NCI-H2081 (cell line): ENCODE results near the gene RAB44.

Experiments
- DNase-seq, 2 experiments: peaks; one replicate each; lab custom pipeline; 2025; lab: John Stamatoyannopoulos, UW

Gene RAB44

DNA sequence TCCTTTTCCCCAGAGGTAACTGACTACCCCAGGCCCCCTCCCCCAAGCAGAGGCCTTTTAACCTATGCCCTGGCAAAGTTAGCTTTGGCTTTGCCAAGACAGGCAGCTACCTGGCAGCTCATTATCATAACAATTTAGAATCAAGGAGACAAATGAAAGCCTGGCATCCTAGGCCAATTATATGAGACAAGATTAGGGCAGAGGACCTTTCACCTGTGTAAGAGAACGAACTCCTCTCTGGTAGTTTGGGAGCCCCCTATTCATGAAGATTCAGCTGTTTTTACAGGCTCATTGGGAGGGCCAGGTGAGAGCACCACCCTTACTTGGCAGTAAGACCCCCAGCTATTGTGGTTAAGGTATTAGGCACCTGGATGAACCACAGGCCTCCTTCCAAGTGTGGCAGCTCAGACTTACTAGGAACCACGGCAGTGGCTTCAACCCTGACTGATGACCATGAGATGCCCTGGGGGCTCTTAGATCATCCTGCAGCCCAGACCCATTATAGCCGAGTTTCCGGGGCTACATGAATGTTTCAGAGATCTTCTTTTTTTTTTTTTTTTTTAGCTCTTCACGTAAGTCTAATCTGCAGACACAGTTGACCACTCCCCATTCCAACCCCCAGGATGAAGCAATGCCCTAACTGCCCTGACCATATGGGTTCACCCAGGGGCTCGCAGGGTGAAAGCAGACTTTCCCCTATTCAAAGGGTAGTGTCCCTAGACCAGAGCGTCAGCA is 56.2 kb downstream of the RAB44 start:
- no peak for DNase-seq

DNA sequence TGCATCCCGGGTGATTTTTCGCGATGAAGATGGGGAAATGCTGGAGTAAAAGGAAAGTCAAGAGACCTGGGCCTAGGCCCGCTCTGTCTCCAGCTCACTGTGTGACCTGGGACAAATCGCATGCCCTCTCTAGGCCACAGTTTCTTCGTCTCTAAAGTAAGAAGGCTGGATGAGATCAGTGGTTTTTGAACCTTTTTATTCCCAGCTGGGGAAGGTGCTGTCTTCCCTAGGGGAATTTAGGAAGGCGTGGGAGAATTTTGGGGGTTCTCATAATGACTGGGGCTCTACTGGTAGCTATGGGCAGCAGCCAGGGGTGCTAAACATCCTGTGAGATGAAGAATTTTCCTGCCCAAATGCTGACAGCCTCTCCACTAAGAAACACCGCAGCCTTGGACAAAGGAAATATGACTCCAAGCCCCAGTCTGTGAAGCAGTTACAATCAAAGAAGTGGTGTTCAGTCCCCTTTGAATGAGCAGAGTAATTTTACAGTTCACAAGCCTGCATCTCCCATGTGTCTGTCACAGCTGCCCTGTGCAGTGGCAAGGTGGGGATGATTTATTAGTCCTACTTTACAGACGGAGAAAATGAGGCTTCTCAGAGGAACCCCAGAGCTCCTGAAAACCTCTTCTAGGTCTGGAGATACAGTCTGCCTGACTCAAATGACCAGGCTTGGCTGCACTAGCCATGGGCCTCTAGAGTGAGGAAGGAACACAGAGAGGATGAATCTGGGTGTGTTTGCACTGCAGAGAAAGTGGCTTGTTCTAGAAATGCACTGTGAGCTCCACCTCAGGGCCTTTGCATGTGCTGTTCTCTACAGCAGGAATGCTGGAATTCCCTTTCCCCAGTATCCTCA is 57.2 kb downstream of the RAB44 start:
- DNase-seq, result no peak

DNA sequence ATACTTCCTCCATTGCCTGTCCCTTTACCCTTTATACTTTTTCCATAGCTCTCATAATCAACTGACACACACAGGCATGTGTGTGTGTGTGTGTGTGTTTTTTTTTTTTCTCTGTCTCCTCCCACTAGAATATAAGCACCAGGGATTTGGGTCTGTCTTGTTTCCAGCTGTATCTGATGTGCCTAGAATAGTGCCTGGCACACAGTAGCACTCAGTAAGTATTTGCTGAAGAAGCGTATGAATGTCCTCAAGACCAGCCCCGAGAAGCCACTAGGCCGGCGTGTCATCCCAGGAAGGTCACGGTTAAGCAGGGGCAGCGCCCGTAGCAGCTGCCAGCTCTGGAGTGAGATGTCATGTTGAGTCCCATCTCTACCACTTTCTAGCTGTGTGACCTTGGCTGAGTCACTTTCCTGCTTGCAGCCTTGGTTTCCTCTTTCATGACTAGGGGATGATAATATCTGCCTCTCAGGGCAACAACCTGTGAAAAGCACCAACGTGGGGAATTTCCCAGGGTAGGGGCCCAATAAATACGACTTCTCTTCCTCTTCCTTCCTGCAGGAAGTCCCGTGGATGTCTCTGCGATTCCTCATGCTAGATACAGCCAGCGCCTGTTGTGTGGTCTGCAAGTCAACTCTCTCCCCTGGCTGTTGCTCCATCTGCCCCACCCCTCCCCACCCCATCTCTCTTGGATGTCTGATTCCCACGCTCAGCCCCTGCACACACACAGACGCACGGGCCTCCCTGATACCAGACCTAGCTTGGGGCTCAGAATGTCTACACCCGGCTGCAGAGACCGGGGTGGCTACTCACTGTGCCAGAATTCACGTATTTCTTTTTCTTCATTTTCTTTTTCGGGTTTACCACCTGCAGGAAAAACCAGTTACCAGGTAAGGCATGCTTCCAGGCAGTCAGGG is 58.1 kb downstream of the RAB44 start:
- DNase-seq, result no peak

DNA sequence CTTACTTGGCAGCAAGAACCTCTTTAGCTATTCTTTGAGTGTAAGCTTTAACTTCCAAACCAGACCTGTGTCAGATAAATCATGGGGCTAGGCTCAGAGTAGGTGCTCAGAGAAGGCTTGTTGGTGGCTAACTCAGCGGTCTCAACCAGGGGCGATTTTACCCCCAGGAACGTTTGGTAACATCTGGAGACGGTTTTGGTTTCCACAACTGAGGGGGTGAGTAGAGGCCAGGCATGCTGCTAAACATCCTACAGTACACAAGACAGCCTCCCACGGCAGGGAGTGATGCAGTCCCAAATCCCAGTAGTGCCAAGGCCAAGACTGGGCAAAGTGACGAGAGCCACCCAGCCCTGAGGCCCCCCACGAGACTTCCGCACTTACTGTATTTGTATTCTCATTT is 59.2 kb downstream of the RAB44 start:
- DNase-seq, result no peak

DNA sequence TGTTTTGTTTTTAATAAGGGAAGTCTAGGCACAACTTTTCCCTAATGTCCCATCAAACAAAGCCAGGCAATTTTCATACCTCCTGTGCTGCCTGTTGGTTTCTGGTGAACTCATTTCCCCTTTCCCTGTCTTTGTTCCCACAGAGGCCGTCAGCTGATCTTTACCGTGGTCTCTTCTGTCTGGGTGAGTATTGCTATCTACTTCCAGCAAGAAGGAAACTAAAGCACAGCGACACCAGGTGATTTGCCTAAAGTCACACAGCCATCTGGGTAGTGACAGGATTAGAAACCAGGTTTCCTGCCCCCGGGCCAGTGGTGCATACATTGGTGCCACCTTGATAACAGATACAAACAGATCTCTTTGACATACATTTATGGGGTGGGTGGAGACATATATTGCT is 59.6 kb downstream of the RAB44 start:
- DNase-seq, result no peak

DNA sequence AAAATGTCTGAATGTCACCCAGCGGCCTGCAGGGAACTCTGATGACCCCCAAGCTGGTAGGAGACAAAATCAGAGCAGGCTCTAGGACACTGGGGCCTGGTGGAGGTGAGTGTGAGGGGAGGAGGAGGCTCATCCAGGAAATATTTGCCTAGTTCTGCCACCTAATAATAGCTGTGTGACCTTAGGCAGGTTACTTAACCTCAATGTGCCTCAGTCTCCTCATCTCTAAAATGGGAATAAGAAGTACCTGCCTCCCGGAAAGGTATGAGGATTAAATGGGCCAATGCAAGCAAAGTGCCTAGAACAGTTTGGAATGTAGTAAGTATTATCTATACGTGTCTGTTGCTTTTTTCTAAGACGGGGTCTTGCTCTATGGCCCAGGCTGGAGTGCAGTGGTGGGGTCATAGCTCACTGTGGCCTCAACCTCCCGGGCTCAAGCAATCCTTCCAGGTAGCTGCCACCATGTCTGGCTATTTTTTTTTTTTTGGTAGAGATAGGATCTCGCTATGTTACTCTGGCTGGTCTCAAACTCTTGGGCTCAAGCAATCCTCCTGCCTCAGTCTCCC is 60.4 kb downstream of the RAB44 start:
- DNase-seq, result no peak

DNA sequence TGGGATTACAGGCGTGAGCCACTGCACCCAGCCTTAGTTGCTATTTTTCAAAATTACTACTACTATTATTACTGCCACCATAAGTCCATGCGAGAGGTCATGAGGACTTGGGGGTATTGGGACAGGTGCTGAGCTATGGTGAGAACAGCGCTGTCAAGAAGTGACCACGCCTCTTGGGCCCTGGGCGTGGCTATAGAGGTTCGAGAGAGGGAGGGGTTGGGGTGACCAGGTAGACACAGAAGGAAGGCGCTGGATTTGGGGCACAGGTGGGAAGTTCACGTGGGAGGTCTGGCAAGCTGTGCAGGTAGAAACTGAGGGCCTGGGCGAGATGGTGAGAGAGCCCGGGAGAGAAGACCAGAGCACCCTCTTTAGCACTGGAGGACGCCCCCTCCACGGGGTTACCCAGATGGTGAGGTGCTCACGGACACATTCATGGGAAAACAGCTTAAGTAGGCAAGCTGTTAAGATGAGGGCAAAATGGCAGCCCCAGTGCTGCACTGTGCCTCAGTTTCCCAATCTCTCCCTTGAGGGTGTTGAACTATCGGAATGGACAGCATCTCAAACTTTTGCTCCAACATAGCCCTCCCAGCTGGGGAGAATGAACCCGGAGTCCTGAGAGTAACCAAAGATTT is 61.0 kb downstream of the RAB44 start:
- no peak for DNase-seq

DNA sequence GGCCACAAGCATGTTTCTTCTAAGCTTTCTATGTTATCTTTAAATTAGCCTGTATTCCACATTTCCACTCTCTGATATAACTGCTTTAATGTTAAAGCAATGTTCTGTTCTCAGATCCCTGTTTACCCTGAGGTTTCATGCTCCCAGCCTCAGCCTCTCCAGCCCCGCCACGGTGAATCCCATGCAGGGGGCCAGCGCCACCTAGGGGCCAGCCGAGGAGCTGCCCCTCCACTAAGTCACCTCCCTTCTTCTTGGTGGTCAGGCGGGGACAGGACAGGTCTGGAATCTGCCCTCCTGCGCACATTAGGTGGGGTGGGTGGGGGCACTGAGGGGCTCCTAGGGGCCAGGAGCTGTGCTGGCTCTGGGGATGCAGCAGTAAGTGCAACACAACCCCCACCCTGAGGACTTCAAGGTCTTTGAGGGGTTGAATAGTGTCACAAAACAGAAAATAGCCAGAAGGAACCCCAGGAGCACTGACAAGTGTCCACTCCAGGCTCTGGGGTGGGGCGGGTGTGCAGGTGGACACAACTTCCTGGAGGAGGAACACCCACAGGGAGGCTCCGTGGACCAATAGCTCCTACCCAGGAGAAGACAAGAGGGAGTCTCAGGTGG is 61.6 kb downstream of the RAB44 start:
- DNase-seq, result peak; percentile 58 to 75

DNA sequence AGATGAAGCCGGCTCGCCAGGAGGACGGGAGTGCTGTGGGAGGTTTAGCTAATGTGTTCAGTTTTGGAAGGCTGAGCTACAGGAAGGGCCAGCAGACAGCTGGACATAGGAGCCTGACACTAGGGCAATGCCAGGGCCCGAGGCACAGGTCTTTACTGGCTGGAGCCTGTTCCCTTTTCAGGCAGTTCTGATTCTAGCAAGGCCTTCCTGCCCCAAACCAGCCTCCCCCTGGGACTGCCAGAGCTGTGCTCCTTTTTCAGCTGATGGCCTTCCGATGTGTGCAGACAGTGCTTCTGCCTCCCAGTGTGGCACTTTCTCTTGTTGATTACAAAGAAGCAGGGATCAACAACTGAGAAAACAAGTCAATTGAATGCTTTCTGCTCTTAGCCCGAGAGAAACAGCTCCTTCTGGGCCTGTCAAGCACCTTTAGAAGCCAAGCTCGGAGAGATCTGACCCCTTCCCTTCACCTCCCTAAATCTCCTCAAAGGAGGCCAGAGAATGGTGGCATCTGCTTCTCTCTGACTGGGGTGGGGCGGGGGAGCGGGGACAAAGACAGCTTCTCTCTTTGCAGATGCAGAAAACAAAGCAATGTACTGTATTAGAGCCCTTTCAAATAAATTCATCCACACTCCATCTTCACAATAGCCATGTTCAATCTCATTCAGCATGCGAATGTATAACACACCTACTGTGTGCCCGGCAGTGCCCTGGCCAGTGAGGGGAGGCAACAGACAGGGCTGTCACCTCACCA is 63.2 kb downstream of the RAB44 start:
- DNase-seq, result no peak

DNA sequence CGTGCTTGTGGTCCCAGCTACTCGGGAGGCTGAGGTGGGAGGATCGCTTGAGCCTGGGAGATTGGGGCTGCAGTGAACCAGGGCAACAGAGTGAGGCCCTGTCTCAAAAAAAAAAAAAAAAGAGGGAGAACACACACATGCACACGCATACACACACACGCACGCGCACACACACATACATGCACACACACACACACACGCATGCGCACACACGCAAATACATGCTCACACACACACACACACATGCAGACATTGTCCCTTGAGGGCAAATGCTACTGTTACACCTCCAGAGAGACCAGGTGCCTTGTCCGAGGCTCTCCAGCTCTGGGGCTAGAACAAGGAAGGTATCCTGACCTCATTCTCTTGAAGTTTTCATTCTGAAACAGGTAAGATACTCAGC is 64.5 kb downstream of the RAB44 start:
- DNase-seq, result no peak

DNA sequence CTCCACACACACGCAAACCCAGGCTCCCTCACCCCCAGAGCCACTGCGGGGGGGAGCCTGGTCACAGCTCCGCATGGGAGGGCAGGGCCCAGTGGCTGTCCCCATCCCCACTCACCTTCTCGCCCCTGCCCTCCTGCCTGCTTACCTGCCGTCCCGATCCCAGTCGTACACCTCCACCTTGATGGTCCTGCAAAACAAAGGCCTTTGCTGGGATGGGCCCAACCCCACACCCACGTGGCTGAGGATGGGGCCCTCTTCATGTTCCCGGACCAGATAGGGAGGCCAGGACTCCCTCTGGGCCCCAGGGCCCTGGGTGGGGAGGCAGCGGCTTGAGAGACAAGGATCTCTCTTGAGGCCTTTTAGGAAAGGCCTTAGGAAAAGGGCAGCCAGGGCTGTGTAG is 67.6 kb downstream of the RAB44 start:
- DNase-seq, result no peak

DNA sequence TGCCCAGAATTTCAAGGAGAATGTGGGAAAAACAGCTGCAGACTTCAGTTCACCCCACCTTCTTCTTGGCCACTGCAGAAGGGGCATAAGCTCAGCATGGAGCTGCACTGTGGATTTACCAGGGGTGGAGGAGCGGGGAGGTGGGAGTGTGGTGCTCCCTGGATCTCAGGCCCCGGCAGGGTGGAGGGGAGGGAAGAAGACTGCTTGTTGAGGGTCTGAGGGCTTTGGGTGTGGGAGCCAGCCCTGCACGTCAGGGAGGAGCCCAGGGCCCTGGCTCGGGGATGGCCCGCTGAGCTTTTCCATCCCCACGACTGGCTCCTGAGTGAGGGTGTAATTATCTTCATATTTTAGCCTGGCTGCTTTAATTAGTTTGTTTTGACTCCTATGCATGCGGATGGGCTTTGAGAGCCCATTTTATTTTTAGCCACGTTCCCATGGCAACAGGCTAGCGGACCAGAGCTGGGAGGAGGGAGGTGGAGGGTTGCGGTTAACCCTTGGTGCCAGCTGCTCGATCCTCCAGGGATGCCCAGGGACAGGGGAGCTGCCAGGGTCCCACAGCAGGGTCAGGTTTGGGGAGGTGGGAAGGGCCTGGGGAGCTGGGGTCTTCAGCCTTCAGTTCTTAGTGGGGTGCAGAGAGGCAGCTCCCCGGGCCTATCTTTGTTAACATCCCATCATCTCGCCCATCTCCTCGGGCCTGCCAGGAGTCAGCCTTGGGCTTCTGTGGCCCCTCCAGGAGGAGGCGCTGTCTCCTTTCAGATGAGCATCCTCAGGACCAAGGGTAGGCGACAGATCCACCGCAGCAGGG is 68.2 kb downstream of the RAB44 start:
- DNase-seq, result peak; percentile 80 to 82

DNA sequence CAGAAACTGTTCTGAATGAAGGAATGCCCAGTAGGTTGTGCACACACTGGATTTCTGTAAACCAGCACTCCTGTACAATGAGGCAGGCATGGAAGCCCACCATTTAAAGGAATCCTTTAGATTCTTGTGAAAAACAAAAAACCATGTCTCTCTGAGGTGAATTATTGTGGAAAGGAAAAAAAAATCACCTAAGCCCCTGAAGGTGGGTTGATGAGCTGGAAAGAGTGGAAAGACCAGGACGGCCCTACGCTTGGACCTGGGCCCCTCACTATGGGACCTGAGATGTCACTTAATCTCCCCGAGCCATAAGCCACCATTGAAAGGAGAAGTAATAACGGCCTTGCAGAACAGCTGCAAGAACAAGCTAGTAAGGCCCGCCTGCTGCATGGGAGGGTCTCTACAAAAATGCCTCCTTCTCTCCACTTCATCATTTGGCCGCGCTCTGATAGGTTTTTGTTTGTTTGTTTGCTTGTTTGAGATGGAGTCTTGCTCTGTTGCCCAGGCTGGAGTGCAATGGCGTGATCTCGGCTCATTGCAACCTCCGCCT is 68.8 kb downstream of the RAB44 start:
- no peak for DNase-seq

DNA sequence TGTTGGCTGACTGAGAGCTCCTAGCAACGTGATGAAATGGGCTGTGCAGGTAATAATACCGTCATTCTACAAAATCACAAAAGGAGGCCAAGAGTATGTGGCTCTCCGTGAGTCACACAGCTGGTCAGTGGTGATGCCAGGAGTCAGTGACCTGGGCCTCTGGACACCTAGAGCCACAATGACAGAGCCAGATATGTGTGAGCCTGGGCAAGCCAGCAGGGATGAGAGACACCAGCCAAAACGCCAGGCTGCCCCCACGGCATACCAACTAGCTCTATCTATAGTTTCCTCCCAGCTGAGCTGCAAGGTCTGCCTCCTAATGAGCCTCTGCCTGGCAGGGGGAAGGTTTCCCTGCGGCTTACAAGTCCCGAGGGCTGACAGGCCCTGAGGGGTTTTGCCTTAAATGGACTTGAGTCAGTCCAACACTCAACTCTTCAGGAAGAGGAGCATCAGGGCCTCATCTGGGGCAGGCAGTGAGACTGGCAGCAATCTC is 71.6 kb downstream of the RAB44 start:
- DNase-seq, result no peak

DNA sequence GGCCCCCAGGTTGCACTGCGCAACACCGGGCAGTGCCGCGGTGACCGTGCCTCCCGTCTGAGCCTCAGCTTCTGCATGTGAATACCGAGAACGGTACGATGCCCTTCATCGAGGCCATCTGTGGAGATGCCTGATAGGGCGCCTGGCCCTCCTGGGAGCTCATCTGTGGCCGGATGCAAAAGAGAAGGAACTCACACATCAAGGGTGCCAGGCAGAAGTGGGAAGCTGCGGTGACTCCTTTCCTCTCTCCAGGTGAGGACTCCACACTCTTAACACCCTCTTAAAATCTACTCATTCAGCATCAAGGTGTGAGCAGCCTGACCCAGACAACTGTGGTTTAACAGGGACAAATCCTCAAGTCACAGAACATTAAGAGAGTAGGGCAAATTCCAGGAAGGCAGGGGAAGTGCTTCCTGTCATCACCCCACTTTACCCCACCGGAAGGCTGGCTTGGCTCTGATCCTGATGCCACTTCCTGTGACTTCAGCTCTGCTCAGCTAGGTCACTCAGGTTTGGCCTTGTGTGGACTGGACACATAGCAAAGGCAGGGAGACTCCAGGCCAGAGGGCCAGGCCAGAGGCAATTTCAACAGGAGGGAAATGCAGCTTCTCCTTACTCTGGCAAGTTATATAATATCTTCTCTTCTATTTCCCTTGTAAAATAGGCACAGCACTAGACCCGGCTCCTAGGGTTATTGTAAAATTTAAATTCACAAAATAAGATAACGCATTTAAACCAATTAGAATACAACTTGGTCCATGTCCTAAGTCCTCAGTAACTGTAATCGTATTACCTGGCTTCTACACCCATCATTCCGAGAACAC is 72.3 kb downstream of the RAB44 start:
- peak in 1 of 2 experiments; percentile 14 for DNase-seq

DNA sequence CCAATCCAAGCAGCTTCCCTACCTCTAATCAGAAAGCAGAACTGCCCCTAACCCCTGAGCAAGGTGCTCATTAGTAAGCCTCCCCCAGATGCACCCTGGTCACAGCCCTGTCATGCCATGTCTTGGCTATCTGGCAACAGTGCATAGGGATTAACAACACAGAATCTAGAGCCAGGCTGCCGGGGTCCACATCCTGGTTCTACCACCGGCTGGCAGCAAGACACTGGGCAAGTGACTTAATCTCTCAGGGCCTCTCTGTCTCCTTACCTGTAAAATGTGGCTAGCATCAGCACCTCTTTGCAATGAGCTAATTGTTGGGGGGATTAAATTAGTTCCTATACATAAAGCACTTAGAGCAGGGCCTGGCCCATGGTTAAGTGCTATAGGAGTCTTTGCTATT is 73.5 kb downstream of the RAB44 start:
- no peak for DNase-seq

DNA sequence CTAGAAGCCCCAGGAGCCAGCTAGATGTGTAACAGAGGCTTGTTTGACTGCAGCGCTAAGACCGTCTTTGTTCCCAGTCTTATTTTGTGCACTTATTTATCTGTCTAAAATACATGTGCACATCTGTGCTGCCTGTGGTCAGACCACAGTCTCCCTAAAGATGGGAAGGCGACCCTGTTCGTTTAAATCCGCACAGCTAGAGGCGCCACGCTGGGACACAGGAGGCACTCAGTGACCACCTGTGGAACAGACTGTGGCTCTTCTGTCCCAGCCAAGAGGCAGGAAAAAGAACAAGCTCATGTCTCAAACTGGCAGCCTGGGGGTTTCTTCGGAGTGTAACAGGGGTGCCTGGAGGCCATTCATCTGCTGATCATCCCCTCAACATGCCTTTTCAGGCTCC is 74.8 kb downstream of the RAB44 start:
- DNase-seq, result no peak

DNA sequence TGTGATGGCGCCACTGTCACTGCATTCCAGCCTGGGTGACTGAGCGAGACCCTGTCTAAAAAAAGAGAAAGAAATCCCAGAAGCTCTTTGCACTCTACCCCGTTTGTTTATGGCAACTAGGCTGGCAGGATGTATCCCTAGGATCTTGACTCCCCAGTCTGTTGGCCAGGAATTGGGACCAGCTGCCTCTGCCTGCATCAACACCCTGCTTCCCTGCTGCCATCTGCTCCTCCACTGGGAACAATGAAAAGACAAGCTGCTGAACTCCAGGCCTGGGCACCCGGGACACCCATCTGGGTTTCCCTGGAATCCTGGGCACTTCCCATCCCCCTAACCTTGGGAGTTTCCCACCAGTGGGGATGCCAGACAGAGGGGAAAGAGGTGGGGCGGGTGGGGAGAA is 76.7 kb downstream of the RAB44 start:
- peak in 1 of 2 experiments; percentile 25 for DNase-seq
